Measurements from ENCODE around the gene RFK. TPM values are rescaled to one million over a fixed set of nuclear protein-coding genes. Genes with fewer than 3 reads are reported as not detected.

RFK gene
- total RNA-seq, 4 donors from 2014 or later, result 10.3 to 18.5 (median 12.3) TPM

DNA sequence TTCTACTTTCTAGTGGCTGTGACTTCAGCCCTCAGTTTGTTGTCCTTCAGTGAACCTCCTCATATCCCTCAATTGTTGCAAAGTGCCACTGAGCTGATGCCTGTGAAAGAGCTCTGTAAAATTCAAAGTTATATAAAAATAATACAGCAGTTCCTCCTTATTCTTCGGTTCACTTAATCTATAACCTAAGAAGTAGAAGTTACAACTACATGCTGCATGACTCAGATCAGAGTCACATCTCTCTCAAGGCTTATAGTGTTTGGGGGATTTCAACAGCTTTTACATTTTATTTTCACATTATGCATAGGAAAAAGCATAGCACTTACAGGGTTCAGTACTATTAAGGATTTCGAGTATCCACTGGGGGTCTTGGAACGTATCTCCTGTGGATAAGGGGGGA lies 39.6 kb upstream of the RFK start:
- H3K27me3 ChIP-seq, result no peaks in the 10 kb centered on the region
- 53 to 59% methylated on average over 2 to 3 of the region's 3 CpGs for WGBS, 2 donors
- intact Hi-C loops (cut with DNase I), result no loop called here

DNA sequence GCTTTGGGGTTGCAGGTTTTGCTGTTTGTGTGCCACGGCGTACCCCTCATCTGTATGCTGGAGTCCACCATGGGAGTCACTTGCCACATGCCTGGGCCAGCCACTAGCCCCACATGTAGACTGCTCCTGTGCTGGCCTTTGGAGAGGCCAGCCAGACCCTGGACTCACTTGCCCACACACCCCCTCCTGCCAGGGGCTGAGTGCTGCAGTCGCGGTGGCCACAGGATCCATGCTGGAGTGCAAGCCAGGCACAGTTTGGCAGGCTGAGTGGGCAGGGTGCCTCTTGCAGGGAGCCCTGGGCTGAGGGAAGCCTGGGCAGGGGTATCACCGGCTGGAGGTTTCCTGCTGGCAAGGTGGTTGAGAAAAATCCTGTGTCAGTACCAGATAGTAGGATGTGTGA lies 39.2 kb upstream of the RFK start:
- no peaks in the 10 kb centered on the region for H3K27me3 ChIP-seq
- intact Hi-C loops (cut with DNase I), result no loop called here
- H3K27ac ChIP-seq, result no peak overlapping the region
- no peak for DNase-seq
- no peaks in the 10 kb centered on the region for H3K9me3 ChIP-seq
- TF ChIP-seq POLR2A (IDR thresholded peaks at IDR 0.05), result no peak
- TF ChIP-seq, protein P1, sequence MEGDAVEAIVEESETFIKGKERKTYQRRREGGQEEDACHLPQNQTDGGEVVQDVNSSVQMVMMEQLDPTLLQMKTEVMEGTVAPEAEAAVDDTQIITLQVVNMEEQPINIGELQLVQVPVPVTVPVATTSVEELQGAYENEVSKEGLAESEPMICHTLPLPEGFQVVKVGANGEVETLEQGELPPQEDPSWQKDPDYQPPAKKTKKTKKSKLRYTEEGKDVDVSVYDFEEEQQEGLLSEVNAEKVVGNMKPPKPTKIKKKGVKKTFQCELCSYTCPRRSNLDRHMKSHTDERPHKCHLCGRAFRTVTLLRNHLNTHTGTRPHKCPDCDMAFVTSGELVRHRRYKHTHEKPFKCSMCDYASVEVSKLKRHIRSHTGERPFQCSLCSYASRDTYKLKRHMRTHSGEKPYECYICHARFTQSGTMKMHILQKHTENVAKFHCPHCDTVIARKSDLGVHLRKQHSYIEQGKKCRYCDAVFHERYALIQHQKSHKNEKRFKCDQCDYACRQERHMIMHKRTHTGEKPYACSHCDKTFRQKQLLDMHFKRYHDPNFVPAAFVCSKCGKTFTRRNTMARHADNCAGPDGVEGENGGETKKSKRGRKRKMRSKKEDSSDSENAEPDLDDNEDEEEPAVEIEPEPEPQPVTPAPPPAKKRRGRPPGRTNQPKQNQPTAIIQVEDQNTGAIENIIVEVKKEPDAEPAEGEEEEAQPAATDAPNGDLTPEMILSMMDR (IDR thresholded peaks at IDR 0.05), result no peak
- no peak overlapping the region for H3K4me3 ChIP-seq
- no peaks in the 10 kb centered on the region for H3K36me3 ChIP-seq
- 100% methylated on average over 3 of the region's 5 CpGs; no CpG with 5 or more reads in 1 of the 2 donors for WGBS, 2 donors
- H3K4me1 ChIP-seq, result peaks cover 0 to 10% (median 0%) of the 10 kb centered on the region in 3 donors

More for the DNA sequence above, 39.6 kb upstream of the RFK start:
- DNase-seq, result no peak
- no peak for TF ChIP-seq POLR2A (IDR thresholded peaks at IDR 0.05)
- TF ChIP-seq, protein P1 (IDR thresholded peaks at IDR 0.05), result no peak
- Histone ChIP-seq H3K9me3 (no peaks in the 10 kb centered on the region), H3K36me3 (no peaks in the 10 kb centered on the region), H3K4me3 (no peak overlapping the region), H3K27ac (no peak overlapping the region), H3K4me1 (peaks cover 0 to 10% (median 0%) of the 10 kb centered on the region in 3 donors)

DNA sequence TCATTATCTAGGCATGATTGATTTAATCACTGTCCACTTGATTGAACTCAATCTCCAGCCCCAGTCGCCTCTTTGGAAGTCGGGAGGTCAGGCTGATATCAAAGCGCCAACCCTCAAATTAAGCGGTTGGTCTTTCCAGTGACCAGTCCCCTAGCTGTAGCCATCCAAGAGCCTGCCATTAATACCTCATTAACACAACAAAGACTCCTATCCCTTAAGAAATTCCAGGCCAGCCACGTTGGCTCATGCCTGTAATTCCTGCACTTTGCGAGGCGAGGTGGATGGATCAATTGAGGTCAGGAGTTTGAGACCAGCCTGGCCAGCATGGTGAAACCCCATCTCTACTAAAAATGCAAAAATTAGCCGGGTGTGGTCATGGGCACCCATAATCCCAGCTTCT lies 37.4 kb upstream of the RFK start:
- intact Hi-C loops (cut with DNase I), result no loop called here
- no peaks in the 10 kb centered on the region for H3K27me3 ChIP-seq
- H3K4me3 ChIP-seq, result no peak overlapping the region
- no peak for DNase-seq
- no peak overlapping the region for H3K27ac ChIP-seq
- H3K36me3 ChIP-seq, result no peaks in the 10 kb centered on the region
- 90 to 95% methylated on average over 4 to 8 of the region's 8 CpGs for WGBS, 2 donors
- H3K4me1 ChIP-seq, result peaks cover 0 to 10% (median 0%) of the 10 kb centered on the region in 3 donors
- no peaks in the 10 kb centered on the region for H3K9me3 ChIP-seq
- TF ChIP-seq, protein P1 (IDR thresholded peaks at IDR 0.05), result no peak
- no peak for TF ChIP-seq POLR2A (IDR thresholded peaks at IDR 0.05)

DNA sequence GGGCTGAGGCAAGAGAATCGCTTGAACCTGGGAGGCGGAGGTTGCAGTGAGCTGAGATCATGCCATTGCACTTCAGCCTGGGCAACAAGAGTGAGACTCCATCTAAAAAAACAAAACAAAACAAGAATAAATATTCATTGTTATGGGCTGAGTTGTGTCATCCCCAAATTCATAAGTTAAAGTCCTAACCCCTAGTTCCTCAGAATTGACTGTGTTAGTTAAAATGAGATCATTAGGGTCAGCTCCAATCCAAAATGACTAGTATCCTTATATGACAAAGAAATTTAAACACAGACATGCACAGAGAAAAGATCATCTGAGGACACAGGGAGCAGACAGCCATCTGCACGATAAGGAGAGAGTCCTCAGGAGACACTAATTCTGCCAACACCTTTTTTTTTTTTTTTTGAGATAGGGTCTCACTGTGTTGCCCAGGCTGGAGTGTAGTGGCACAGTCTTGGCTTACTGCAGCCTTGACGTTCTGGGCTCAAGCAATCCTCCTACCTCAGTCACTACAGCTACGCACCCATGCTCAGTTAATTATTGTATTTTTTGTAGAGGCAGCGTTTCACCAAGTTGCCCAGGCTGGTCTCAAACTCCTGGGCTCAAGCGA lies 32.7 kb upstream of the RFK start:
- TF ChIP-seq, protein P1 (IDR thresholded peaks at IDR 0.05), result no peak
- no peak for TF ChIP-seq POLR2A (IDR thresholded peaks at IDR 0.05)
- no peaks in the 10 kb centered on the region for H3K4me1 ChIP-seq
- intact Hi-C loops (cut with DNase I), result no loop called here
- no peak for DNase-seq
- 77 to 80% methylated on average over 7 of the region's 7 CpGs for WGBS, 2 donors
- no peaks in the 10 kb centered on the region for H3K27me3 ChIP-seq
- H3K4me3 ChIP-seq, result no peak overlapping the region
- H3K36me3 ChIP-seq, result no peaks in the 10 kb centered on the region
- H3K27ac ChIP-seq, result no peak overlapping the region
- no peaks in the 10 kb centered on the region for H3K9me3 ChIP-seq

DNA sequence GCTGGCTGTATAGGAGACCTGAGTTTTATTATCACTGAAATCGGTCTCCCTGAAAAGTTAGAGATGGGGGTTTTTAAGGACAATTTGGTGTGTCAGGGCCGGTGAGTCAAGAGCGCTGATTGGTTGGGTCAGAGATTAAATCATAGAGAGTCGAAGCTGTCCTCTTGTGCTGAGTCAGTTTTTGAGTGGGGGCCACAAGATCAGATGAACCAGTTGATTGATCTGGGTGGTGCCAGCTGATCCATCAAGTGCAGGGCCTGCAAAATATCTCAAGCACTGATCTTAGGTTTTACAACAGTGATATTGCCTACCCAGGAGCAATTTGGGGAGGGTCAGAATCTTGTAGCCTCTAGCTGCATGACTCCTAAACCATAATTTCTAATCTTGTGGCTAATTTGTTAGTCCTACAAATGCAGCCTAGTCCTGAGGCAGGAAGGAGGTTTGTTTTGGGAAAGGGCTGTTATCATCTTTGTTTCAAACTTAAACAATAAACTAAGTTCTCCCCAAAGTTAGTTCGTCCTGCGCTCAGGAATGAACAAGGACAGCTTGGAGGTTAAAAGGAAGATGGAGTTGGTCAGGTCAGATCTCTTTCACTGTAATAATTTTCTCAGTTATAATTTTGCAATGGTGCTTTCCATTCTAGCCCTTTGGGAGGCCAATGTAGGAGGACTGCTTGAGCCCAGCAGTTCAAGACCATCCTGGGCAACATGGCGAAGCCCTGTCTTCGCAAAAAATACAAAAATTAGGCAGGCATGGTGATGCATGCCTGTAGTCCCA lies 31.6 kb upstream of the RFK start:
- Histone ChIP-seq H3K9me3 (no peaks in the 10 kb centered on the region), H3K27ac (no peak overlapping the region), H3K27me3 (no peaks in the 10 kb centered on the region), H3K4me1 (no peaks in the 10 kb centered on the region), H3K4me3 (no peak overlapping the region), H3K36me3 (no peaks in the 10 kb centered on the region)
- no peak for DNase-seq
- TF ChIP-seq POLR2A (IDR thresholded peaks at IDR 0.05), result no peak
- TF ChIP-seq, protein P1 (IDR thresholded peaks at IDR 0.05), result no peak
- intact Hi-C loops (cut with DNase I), result no loop called here
- WGBS, 2 donors, result 84 to 89% methylated on average over 8 of the region's 8 CpGs
